ENCODE data around the gene C4orf50.

The C4orf50 gene

GRCh38 chr4:5851637-5852301, 166.5 kb downstream of the C4orf50 start:
- Histone ChIP-seq H3K4me1 (no peaks in the 10 kb centered on the region), H3K27ac (no peak overlapping the region), H3K9me3 (peaks cover 0 to 9% (median 0%) of the 10 kb centered on the region in 3 donors), H3K4me3 (no peak overlapping the region), H3K36me3 (no peaks in the 10 kb centered on the region), H3K27me3 (no peaks in the 10 kb centered on the region)
- no peak for TF ChIP-seq CTCF (IDR thresholded peaks at IDR 0.05)
- intact Hi-C loops (cut with DNase I; ENCODE audit: low total_unique reads): no loop called here
- no peak for DNase-seq
